Measurements from ENCODE around the gene SLC43A2.

SLC43A2 gene

DNA sequence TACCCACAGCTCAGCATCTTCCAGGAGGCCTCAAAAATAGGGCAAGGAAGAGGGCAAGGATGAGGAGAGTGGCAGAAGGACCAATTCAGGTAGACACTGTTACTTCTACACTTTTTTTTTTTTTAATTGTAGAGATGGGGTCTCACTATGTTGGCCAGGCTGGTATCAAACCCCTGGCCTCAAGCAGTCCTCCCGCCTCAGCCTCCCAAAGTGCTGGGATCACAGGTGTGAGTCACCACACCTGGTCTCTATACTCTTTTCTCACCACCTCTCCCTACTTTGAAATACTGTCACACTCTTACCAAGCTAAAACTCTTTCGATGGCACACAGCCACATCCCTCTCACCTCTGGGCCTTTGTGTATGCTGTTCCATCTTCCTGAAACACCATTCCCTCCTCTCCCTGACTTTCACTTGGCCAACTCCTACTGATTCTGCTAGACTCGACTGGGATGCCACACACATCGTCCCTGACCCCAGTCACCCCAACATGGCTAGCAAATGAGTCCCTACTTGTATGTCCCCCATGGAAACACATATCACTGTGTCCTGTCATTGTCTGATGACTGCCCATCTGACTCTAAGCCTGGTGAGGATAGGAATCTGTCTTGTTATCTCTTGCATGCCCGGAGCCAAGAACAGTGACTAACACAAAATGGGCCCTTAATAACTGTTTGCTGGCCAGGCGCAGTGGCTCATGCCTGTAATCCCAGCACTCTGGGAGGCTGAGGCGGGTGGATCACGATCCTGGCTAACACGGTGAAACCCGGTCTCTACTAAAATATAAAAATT is 7.2 kb upstream of the SLC43A2 start:
- no peaks in the 10 kb centered on the region for H3K4me1 Mint-ChIP-seq (ENCODE audit: low read depth)

GRCh38 chr17:1634841-1635650 is 6.4 kb upstream of the SLC43A2 start:
- Mint-ChIP-seq H3K4me3 (no peak overlapping the region), H3K4me1 (ENCODE audit: low read depth) (peaks cover 2% of the 10 kb centered on the region), H3K27ac (no peak overlapping the region), H3K9me3 (ENCODE audit: low read depth) (no peaks in the 10 kb centered on the region), H3K36me3 (no peaks in the 10 kb centered on the region), H3K27me3 (no peaks in the 10 kb centered on the region)

More for the DNA sequence above, 7.2 kb upstream of the SLC43A2 start:
- Mint-ChIP-seq H3K9me3 (ENCODE audit: low read depth) (no peaks in the 10 kb centered on the region), H3K27me3 (no peaks in the 10 kb centered on the region), H3K36me3 (no peaks in the 10 kb centered on the region), H3K27ac (no peak overlapping the region), H3K4me3 (no peak overlapping the region)

GRCh38 chr17:1630662-1631061 is 2.0 kb upstream of the SLC43A2 start:
- H3K9me3 Mint-ChIP-seq (ENCODE audit: low read depth), result no peaks in the 10 kb centered on the region
- peaks cover 15% of the 10 kb centered on the region for H3K4me1 Mint-ChIP-seq (ENCODE audit: low read depth)
- peak overlapping the region; percentile 41 for H3K27ac Mint-ChIP-seq
- peak overlapping the region; percentile 86 for H3K4me3 Mint-ChIP-seq
- H3K27me3 Mint-ChIP-seq, result no peaks in the 10 kb centered on the region
- no peaks in the 10 kb centered on the region for H3K36me3 Mint-ChIP-seq

DNA sequence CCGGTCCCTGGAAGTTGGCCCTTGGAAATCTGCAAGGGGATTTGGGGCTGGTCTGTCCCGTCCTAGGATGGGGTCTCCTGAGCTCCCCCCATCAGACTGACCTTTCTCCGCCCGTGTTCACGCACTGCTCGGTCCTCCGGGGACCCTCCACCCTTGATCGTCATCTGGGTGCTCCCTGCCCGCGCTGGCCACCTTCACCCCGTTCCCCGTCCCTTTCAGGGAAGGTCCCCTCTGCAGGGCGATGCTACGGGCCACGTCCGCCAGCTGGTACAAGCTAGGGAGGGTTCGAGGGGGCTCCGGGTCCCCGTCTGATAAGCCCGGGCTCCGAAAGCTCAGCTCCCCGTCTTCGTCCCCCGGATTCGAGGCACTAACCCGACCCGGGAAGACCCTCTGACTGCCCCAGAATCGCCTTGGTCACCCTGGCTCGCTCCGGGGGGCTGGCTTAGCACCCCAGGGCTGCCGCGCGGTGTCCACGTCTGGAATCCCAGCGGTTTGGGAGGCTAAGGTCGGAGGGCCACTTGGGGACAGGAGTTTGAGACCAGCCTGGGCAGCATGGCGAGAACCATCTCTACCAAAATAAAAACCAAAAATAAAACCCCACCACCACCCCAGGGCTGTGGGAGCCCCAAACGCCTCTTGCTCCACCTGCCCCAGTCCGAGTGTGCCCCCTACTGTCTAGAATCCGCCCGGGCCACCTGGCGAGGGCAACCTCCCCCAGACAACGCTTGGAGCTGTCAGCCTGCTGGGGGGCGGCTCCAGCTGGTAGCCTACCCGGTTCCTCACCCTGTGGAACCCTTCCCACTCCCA is 1.1 kb upstream of the SLC43A2 start:
- H3K27me3 Mint-ChIP-seq, result no peaks in the 10 kb centered on the region
- H3K4me1 Mint-ChIP-seq (ENCODE audit: low read depth), result peaks cover 15% of the 10 kb centered on the region
- H3K36me3 Mint-ChIP-seq, result no peaks in the 10 kb centered on the region
- H3K4me3 Mint-ChIP-seq, result peak overlapping the region; percentile 86
- no peaks in the 10 kb centered on the region for H3K9me3 Mint-ChIP-seq (ENCODE audit: low read depth)
- H3K27ac Mint-ChIP-seq, result peak overlapping the region; percentile 64

- H3K4me1 Mint-ChIP-seq (ENCODE audit: low read depth), result peaks cover 15% of the 10 kb centered on the region
- no peaks in the 10 kb centered on the region for H3K36me3 Mint-ChIP-seq
- no peaks in the 10 kb centered on the region for H3K27me3 Mint-ChIP-seq
- H3K9me3 Mint-ChIP-seq (ENCODE audit: low read depth), result no peaks in the 10 kb centered on the region
- H3K27ac Mint-ChIP-seq, result peak overlapping the region; percentile 91
- peak overlapping the region; percentile 93 for H3K4me3 Mint-ChIP-seq
Measured at GRCh38 chr17:1628856-1629503, 346 bp upstream of the SLC43A2 start.

DNA sequence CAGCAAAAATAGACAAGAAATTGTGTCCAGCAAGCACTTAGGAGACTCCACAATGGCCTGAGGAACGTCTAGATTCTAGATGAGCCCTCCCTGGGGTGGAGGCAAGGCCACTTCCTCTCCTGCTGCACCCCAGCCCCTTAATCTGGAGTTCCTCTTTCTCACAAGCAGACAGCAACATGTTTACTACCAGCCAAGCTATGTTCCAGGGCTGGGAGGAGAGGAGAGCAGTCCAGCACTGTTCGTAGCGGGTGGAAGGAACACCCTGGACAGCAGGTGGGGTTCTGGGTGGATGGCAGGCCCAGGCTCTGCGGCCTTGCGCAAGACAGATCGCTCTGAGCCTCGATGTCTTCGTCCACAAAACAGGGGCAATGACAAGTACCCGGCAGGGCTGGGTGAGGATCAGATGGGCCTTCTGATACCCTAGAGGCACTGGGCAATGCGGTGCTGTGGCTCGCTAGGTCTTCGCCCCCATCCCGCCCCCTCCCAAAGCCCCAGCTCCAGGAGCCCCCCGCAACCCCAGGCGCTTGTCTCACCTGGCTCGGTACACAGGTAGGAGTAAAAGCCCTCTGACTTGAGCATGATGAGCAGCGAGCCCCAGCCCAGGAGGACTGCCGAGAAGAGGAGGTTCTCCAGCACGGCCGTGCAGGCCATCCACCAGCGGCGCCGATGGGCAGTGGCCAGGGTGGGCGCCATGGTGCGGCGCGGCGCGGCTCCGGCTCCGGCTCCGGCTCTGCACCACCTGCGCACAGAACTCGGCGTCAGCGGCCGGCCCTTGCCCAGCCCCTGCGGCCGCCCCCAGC is 1.3 kb downstream of the SLC43A2 start:
- H3K9me3 Mint-ChIP-seq (ENCODE audit: low read depth), result no peaks in the 10 kb centered on the region
- no peaks in the 10 kb centered on the region for H3K36me3 Mint-ChIP-seq
- no peak overlapping the region for H3K27ac Mint-ChIP-seq
- peaks cover 15% of the 10 kb centered on the region for H3K4me1 Mint-ChIP-seq (ENCODE audit: low read depth)
- no peaks in the 10 kb centered on the region for H3K27me3 Mint-ChIP-seq
- H3K4me3 Mint-ChIP-seq, result peak overlapping the region; percentile 80

DNA sequence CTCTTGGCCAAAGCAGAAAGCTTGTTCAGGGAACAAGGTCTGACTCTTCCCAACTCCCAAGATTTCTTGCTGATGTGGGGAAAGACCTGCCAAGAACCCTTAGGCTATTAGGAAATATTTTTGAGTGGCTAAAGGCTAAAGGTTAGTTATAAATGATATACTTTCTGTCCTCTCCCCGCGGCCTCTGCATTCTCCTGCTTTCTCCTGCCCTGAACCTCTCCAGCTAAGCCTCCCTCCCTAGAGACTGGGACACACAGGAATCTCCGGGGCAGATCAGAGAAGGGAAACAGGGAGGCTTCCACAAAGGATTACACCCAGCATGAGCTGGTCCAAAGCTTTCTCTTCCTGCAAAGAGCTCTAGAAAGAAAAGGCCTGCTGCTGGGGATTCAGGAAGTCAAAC is 2.3 kb downstream of the SLC43A2 start:
- no peak overlapping the region for H3K27ac Mint-ChIP-seq
- H3K4me1 Mint-ChIP-seq (ENCODE audit: low read depth), result peaks cover 15% of the 10 kb centered on the region
- no peaks in the 10 kb centered on the region for H3K36me3 Mint-ChIP-seq
- H3K4me3 Mint-ChIP-seq, result peak overlapping the region; percentile 80
- no peaks in the 10 kb centered on the region for H3K9me3 Mint-ChIP-seq (ENCODE audit: low read depth)
- H3K27me3 Mint-ChIP-seq, result no peaks in the 10 kb centered on the region

DNA sequence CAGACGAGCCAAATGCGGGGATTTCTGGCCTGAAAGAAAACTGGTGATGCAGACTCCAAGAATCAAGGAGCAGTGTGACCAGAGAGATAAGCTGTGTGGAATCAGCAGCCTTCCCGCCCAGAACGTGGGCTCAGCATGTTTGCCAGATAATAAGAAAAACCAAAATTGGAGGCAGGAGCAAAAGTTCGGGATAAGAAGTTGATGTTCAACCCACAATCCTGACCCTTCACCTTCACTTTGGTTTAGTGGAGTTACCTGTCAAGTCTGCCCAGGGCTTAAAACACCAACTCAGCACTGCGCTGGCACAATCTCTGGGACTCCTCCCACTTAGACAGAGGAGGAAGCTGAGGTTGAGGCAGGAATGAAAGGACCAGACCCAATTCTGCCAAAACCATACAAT is 3.1 kb downstream of the SLC43A2 start:
- Mint-ChIP-seq H3K36me3 (no peaks in the 10 kb centered on the region), H3K27me3 (no peaks in the 10 kb centered on the region), H3K27ac (no peak overlapping the region), H3K9me3 (ENCODE audit: low read depth) (no peaks in the 10 kb centered on the region), H3K4me3 (no peak overlapping the region), H3K4me1 (ENCODE audit: low read depth) (peaks cover 15% of the 10 kb centered on the region)

DNA sequence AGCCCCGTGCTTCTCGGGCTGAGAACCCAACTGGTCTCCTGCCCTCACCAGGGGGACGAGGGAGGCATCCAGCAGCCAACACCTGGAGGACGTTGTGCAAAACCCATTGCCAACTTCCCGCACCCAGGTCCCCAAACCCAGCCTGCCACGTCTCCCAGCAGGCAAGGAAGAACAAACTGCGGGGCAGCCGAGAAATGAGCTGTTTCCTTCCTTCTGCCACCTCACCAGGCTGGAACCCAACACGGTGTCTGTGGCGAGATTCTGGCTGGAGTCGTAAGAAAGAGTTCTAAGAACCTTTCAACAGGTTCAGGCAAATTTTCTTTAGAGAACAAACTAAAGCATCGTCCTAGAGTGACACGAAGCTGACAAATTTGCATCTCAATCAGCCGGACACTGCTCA is 3.6 kb downstream of the SLC43A2 start:
- Mint-ChIP-seq H3K4me3 (no peak overlapping the region), H3K4me1 (ENCODE audit: low read depth) (peaks cover 13% of the 10 kb centered on the region), H3K36me3 (no peaks in the 10 kb centered on the region), H3K9me3 (ENCODE audit: low read depth) (no peaks in the 10 kb centered on the region), H3K27ac (no peak overlapping the region), H3K27me3 (no peaks in the 10 kb centered on the region)

GRCh38 chr17:1624650-1625049 is 4.0 kb downstream of the SLC43A2 start:
- no peak overlapping the region for H3K27ac Mint-ChIP-seq
- peaks cover 12% of the 10 kb centered on the region for H3K4me1 Mint-ChIP-seq (ENCODE audit: low read depth)
- no peaks in the 10 kb centered on the region for H3K27me3 Mint-ChIP-seq
- H3K9me3 Mint-ChIP-seq (ENCODE audit: low read depth), result no peaks in the 10 kb centered on the region
- no peaks in the 10 kb centered on the region for H3K36me3 Mint-ChIP-seq
- no peak overlapping the region for H3K4me3 Mint-ChIP-seq

DNA sequence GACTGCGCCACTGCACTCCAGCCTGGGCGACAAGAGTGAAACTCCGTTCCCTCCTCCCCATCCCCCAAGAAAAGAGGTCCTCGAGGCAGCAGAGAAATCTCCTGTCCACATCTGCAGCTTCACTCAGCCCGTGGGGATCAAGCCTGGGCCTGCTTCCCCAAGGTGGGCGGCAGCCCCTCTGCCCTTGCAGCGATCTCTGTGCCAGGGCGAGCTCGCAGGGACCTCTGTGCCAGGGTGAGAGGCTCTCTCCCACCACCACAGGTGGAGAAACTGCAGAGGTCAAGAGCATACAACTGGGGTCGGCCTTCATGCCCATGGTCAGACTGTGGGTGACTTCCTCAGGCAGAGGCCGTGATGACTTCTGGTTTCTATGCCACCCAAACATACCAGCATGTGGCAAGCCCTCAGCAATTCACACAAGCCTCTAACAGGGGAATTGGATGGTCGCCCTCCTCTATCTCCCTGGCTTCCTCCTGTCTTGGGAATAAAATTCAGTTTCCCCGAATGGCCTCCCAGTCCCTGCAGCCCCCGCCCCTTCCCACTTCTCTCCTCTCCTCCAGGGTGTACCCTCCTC is 5.5 kb downstream of the SLC43A2 start:
- Mint-ChIP-seq H3K27me3 (no peaks in the 10 kb centered on the region), H3K9me3 (ENCODE audit: low read depth) (no peaks in the 10 kb centered on the region), H3K36me3 (no peaks in the 10 kb centered on the region), H3K4me1 (ENCODE audit: low read depth) (peaks cover 10% of the 10 kb centered on the region), H3K27ac (no peak overlapping the region), H3K4me3 (no peak overlapping the region)

DNA sequence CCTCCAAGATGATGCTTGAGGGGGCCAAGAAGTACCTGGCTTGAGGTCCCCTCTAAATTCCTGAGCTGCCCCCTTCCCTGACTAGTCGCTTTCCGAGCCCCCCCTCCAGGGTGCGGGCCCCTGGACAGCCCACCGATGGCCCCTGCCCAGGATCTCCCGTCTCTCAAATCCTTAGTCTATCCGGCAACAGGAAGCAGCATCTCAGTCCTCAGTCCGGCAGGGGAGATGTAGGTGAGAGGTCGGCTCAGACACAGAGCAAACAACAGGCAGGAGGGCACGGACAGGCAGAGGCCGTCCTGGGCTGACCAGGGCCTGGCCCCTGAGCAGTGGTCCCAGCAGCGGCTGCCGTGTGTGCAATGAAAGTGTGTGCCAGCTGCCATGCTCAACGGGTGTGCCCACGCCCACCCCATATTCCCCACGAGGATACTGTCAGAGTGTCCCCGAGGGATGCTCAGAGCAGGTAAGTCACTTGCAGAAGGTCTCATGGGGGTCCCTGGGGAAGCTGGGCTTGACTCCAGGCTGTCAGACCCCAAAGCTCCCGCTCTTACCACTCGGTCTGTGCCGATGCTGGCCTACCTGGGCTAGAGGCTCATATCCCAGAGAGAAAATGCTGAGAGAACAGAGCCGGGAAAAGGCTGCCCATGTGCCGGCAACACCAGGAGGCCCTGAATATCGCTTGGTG is 7.2 kb downstream of the SLC43A2 start:
- Mint-ChIP-seq H3K27ac (no peak overlapping the region), H3K27me3 (no peaks in the 10 kb centered on the region), H3K9me3 (ENCODE audit: low read depth) (no peaks in the 10 kb centered on the region), H3K4me3 (no peak overlapping the region), H3K4me1 (ENCODE audit: low read depth) (peaks cover 1% of the 10 kb centered on the region), H3K36me3 (no peaks in the 10 kb centered on the region)

DNA sequence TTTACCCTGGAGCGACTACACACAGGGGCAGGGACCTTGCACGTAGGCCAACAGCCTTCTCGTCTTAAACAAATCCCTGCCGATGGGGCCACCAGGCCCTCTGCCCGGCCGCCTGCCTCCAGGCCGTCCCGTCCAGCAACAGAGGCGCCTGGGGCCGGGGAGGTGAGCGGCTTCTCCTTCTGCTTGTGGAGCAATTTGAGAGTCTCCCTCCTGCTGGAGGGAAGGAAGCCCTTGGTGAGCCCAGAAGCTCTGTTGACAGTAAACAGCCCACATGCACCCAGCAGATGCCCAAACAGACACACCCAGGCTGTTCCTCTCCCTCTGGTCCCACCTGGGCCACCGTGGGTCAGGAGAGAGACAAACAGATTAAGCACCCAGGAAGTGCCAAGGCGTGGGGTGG is 8.1 kb downstream of the SLC43A2 start:
- Mint-ChIP-seq H3K9me3 (ENCODE audit: low read depth) (no peaks in the 10 kb centered on the region), H3K4me1 (ENCODE audit: low read depth) (no peaks in the 10 kb centered on the region), H3K27me3 (no peaks in the 10 kb centered on the region), H3K36me3 (no peaks in the 10 kb centered on the region), H3K27ac (no peak overlapping the region), H3K4me3 (no peak overlapping the region)
